IMR-90 (cell line): ENCODE data around the gene CNGB1.

Experiments
- POLR2A ChIP-seq: IDR thresholded peaks from 2 replicates; pipeline ENCODE4 v1.6.1; 2012; ENCODE audit warnings: mild to moderate bottlenecking, low read depth, low read length
- RAD21 ChIP-seq: IDR thresholded peaks from 2 replicates; pipeline ENCODE4 v1.6.1; 2012; ENCODE audit warnings: low read length, improper control_type of control experiment
- RCOR1 ChIP-seq: IDR thresholded peaks from 2 replicates; pipeline ENCODE4 v1.6.1; 2012; ENCODE audit warnings: mild to moderate bottlenecking, low read length, improper control_type of control experiment; ENCODE audit not compliant: insufficient replicate concordance
- TF ChIP-seq, protein P1 (sequence below): conservative IDR thresholded peaks from 2 replicates; pipeline ENCODE4 v1.5.1; 2012; ENCODE audit warnings: mild to moderate bottlenecking, low read depth, low read length, improper control_type of control experiment
- TF ChIP-seq, protein P2 (sequence below): fragments of 150-350 bp; IDR thresholded peaks from 2 replicates; pipeline ENCODE4 v1.6.1; 2017; ENCODE audit warnings: mild to moderate bottlenecking, antibody characterized with exemption, low read length, low read depth

DNA sequence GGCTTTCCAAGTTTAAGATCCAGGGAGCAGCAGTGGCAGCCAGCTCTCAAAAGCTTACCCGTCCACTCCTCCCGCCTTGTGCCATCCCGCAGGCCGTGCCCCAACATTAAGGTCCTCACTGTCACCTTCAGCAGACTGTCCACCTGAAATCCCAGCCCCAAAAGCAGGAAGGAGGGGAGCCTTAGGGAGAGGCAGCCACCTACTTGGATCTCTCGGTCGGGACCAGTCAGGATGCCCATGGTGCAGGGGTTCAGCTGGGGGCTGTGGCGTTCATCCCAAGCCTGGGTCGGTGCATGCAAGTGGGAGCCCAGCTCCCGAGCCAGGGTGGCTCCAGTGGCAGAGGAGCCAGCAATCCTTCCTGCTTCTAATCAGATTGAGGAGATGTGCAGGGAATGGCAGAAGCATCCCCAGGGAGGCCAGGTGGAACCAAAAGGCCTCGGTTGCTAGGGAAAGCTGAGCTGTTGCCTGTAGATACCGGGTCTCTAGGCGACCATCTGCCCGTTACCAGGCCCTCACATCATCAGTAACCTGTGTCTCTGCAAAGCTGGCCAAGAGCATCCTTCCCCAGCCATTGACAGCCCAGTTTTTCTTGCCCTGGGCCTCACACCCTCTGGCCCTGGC lies 24.6 kb downstream of the CNGB1 start:
- TF ChIP-seq, protein P1, sequence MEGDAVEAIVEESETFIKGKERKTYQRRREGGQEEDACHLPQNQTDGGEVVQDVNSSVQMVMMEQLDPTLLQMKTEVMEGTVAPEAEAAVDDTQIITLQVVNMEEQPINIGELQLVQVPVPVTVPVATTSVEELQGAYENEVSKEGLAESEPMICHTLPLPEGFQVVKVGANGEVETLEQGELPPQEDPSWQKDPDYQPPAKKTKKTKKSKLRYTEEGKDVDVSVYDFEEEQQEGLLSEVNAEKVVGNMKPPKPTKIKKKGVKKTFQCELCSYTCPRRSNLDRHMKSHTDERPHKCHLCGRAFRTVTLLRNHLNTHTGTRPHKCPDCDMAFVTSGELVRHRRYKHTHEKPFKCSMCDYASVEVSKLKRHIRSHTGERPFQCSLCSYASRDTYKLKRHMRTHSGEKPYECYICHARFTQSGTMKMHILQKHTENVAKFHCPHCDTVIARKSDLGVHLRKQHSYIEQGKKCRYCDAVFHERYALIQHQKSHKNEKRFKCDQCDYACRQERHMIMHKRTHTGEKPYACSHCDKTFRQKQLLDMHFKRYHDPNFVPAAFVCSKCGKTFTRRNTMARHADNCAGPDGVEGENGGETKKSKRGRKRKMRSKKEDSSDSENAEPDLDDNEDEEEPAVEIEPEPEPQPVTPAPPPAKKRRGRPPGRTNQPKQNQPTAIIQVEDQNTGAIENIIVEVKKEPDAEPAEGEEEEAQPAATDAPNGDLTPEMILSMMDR, result no peak
- TF ChIP-seq, protein P2, sequence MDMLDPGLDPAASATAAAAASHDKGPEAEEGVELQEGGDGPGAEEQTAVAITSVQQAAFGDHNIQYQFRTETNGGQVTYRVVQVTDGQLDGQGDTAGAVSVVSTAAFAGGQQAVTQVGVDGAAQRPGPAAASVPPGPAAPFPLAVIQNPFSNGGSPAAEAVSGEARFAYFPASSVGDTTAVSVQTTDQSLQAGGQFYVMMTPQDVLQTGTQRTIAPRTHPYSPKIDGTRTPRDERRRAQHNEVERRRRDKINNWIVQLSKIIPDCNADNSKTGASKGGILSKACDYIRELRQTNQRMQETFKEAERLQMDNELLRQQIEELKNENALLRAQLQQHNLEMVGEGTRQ, result no peak
- no peak for TF ChIP-seq POLR2A
- no peak for TF ChIP-seq RCOR1
- no peak for TF ChIP-seq RAD21
